GM23248 (cell line): Measurements from ENCODE around the gene XPO6.

Experiments
- EZH2 ChIP-seq: fragments of 200-600 bp; sonication (generic); IDR thresholded peaks from 2 replicates; pipeline ENCODE4 v1.6.1; 2018; ENCODE audit warnings: antibody characterized with exemption, mild to moderate bottlenecking; ENCODE audit not compliant: insufficient read depth, poor library complexity, severe bottlenecking
- EZH2phosphoT487 ChIP-seq: fragments of 200-600 bp; sonication (generic); IDR thresholded peaks from 2 replicates; pipeline ENCODE4 v1.6.1; 2018; ENCODE audit warnings: antibody characterized with exemption, moderate library complexity, mild to moderate bottlenecking, low read depth; ENCODE audit not compliant: insufficient read depth

DNA sequence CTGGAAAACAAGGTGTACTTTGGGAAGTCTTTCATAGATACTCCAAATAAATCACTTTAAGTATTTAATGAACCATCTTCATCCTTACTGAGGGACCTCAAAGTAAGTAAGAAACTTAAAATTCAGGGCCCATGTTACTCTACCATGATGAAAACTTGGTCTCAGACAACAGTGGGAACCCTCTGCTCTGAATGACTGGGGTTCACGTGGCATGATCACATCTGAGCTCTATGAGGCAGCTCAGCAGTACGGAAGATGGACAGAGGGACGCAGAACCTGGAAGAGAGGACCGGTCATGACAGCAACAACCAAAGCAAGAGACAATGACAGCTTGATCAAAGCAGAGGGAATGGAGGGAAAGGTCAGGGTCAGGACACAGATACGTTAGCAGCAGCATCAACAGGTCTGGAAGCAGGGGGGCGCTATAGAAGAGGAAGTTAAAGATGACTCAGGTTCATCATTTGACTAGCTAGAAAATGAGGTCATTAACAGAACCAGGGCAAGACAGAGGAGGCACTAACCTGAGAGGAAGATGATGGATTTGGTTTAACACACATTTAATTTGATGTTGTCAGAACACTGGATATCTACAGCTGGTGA, 9.5 kb downstream of the XPO6 start:
- no peak for TF ChIP-seq EZH2
- no peak for TF ChIP-seq EZH2phosphoT487
